Measurements from ENCODE around the gene EHHADH.
"Not testable (repeated sequence)": the region's sequence is repeated elsewhere in the genome, so short reads cannot be mapped to it uniquely, and the experiment has no call there.

Gene EHHADH

GRCh38 chr3:185250653-185251052 lies 3.2 kb downstream of the EHHADH start:
- DNase-seq, result no peak

- no peak for DNase-seq
Measured at GRCh38 chr3:185250247-185250646, 3.6 kb downstream of the EHHADH start.

GRCh38 chr3:185242642-185243041 lies 11.2 kb downstream of the EHHADH start:
- DNase-seq, result no peak

- no peak for DNase-seq
Measured at GRCh38 chr3:185236969-185237368, 16.9 kb downstream of the EHHADH start.

GRCh38 chr3:185233328-185233727 lies 20.5 kb downstream of the EHHADH start:
- no peak for DNase-seq

- DNase-seq, result not testable (repeated sequence)
Measured at GRCh38 chr3:185226526-185226925, 27.3 kb downstream of the EHHADH start.

- no peak for DNase-seq
Measured at GRCh38 chr3:185225523-185225922, 28.3 kb downstream of the EHHADH start.

GRCh38 chr3:185225080-185225479 lies 28.8 kb downstream of the EHHADH start:
- no peak for DNase-seq

GRCh38 chr3:185221203-185221602 lies 32.6 kb downstream of the EHHADH start:
- no peak for DNase-seq

- no peak for DNase-seq
Measured at GRCh38 chr3:185216607-185216958, 37.3 kb downstream of the EHHADH start.

- DNase-seq, result no peak
Measured at GRCh38 chr3:185215873-185216606, 37.8 kb downstream of the EHHADH start.

GRCh38 chr3:185212559-185212958 lies 41.3 kb downstream of the EHHADH start:
- DNase-seq, result no peak

- no peak for DNase-seq
Measured at GRCh38 chr3:185212086-185212485, 41.8 kb downstream of the EHHADH start.

GRCh38 chr3:185210621-185211142 lies 43.2 kb downstream of the EHHADH start:
- DNase-seq, result no peak

GRCh38 chr3:185208823-185209222 lies 45.0 kb downstream of the EHHADH start:
- no peak for DNase-seq

- no peak for DNase-seq
Measured at GRCh38 chr3:185207931-185208746, 45.7 kb downstream of the EHHADH start.

- DNase-seq, result no peak
Measured at GRCh38 chr3:185207481-185207880, 46.4 kb downstream of the EHHADH start.

GRCh38 chr3:185205865-185206264 lies 48.0 kb downstream of the EHHADH start:
- no peak for DNase-seq

GRCh38 chr3:185204894-185205293 lies 49.0 kb downstream of the EHHADH start:
- no peak for DNase-seq

- DNase-seq, result no peak
Measured at GRCh38 chr3:185200639-185201038, 53.2 kb downstream of the EHHADH start.

GRCh38 chr3:185199671-185200070 lies 54.2 kb downstream of the EHHADH start:
- no peak for DNase-seq

GRCh38 chr3:185199206-185199605 lies 54.6 kb downstream of the EHHADH start:
- DNase-seq, result no peak

- no peak for DNase-seq
Measured at GRCh38 chr3:185197068-185197467, 56.8 kb downstream of the EHHADH start.

- DNase-seq, result no peak
Measured at GRCh38 chr3:185195652-185196051, 58.2 kb downstream of the EHHADH start.

All from activated gamma-delta T cell treated with Interleukin-2 at 50 U/mL for 16 hours (primary cell).